ENCODE results near the gene UBE2V1.

DNA sequence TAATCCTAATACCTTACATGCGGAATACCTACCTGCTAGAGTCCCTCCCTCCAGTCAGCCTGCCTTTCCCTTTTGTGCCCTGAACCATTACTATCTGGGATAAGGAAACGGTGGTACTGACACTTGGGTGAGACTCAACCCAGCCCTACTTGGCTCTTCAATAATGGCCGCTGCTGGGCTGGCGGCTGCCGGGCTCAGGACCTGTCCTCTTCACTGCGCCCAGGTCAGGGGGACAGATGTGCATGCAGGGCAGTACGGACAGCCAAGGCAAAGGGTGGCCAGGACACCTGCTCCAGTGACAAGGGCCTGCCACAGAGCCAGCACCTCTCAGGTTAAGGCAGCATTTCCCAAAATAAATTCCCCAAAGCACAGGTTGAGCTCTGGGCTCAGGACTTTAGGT lies 29.9 kb downstream of the UBE2V1 start:
- TF ChIP-seq, protein P1, sequence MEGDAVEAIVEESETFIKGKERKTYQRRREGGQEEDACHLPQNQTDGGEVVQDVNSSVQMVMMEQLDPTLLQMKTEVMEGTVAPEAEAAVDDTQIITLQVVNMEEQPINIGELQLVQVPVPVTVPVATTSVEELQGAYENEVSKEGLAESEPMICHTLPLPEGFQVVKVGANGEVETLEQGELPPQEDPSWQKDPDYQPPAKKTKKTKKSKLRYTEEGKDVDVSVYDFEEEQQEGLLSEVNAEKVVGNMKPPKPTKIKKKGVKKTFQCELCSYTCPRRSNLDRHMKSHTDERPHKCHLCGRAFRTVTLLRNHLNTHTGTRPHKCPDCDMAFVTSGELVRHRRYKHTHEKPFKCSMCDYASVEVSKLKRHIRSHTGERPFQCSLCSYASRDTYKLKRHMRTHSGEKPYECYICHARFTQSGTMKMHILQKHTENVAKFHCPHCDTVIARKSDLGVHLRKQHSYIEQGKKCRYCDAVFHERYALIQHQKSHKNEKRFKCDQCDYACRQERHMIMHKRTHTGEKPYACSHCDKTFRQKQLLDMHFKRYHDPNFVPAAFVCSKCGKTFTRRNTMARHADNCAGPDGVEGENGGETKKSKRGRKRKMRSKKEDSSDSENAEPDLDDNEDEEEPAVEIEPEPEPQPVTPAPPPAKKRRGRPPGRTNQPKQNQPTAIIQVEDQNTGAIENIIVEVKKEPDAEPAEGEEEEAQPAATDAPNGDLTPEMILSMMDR (IDR thresholded peaks at IDR 0.05) = no peak
- TF ChIP-seq POLR2A (IDR thresholded peaks at IDR 0.05) = no peak

Measured in adrenal gland (tissue), 5 donors.